A204.1 (cell line): Measurements from ENCODE around the gene KCNE3.
"Not testable (repeated sequence)": the region's sequence is repeated elsewhere in the genome, so short reads cannot be mapped to it uniquely, and the experiment has no call there.

Experiments
- FAIRE-seq: peaks from 2 replicates; lab custom pipeline; 2012; peaks lifted over from hg19 to GRCh38; lab: Jason Lieb, UNC

The KCNE3 gene

GRCh38 chr11:74443071-74443864 lies 24.1 kb downstream of the KCNE3 start:
- FAIRE-seq: no peak

- FAIRE-seq: no peak
Observed at GRCh38 chr11:74442636-74443035, 24.7 kb downstream of the KCNE3 start.

GRCh38 chr11:74438681-74439080 lies 28.7 kb downstream of the KCNE3 start:
- no peak for FAIRE-seq

- FAIRE-seq: no peak
Observed at GRCh38 chr11:74437441-74438042, 29.8 kb downstream of the KCNE3 start.

GRCh38 chr11:74434528-74434927 lies 32.8 kb downstream of the KCNE3 start:
- no peak for FAIRE-seq

GRCh38 chr11:74429205-74429604 lies 38.1 kb downstream of the KCNE3 start:
- FAIRE-seq: no peak

GRCh38 chr11:74427384-74427886 lies 39.9 kb downstream of the KCNE3 start:
- FAIRE-seq: no peak

GRCh38 chr11:74425100-74425499 lies 42.2 kb downstream of the KCNE3 start:
- no peak for FAIRE-seq

GRCh38 chr11:74418509-74418895 lies 48.8 kb downstream of the KCNE3 start:
- no peak for FAIRE-seq

GRCh38 chr11:74417860-74418508 lies 49.4 kb downstream of the KCNE3 start:
- no peak for FAIRE-seq

GRCh38 chr11:74417379-74417804 lies 50.0 kb downstream of the KCNE3 start:
- FAIRE-seq: no peak

GRCh38 chr11:74416974-74417373 lies 50.4 kb downstream of the KCNE3 start:
- FAIRE-seq: not testable (repeated sequence)

GRCh38 chr11:74412733-74413359 lies 54.5 kb downstream of the KCNE3 start:
- FAIRE-seq: no peak

- no peak for FAIRE-seq
Observed at GRCh38 chr11:74412321-74412720, 55.0 kb downstream of the KCNE3 start.

GRCh38 chr11:74409633-74410032 lies 57.7 kb downstream of the KCNE3 start:
- no peak for FAIRE-seq
